Measurements from ENCODE around the gene STRIP1. TPM values are rescaled to one million over a fixed set of nuclear protein-coding genes. Genes with fewer than 3 reads are reported as not detected.

Gene STRIP1
- total RNA-seq, 4 donors from 2014 or later, result 26.2 to 43.5 (median 35.3) TPM

DNA sequence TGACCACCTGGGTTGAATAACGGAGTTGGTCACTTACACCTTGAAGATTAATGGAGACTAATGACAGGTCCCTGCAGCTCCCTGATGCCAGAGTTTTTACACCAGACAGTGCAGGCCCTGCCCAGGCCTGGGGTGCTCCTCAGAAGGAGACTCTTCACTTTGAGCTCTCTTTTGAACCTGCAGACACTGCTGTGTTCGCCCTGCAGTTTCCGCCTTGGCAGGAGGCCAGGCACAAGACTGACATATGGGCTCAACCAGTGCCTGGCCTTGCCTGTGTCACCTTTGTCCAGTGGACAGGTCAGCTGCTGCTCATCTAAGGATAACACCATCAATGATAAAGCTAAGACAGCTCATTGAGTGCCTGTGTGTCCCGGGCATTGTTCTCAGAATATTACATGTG, 5.2 kb downstream of the STRIP1 start:
- Histone ChIP-seq H3K4me3 (no peak overlapping the region), H3K9me3 (no peaks in the 10 kb centered on the region), H3K36me3 (peaks cover 64 to 72% (median 69%) of the 10 kb centered on the region in 4 donors), H3K27me3 (no peaks in the 10 kb centered on the region), H3K27ac (replicated peaks in 1 of 4) (no peak overlapping the region), H3K4me1 (peaks cover 15 to 22% (median 20%) of the 10 kb centered on the region in 4 donors)
- WGBS, result 69% methylated on average over 4 of the region's 4 CpGs
- intact Hi-C loops (cut with DNase I), result no loop called here
- TF ChIP-seq POLR2AphosphoS5 (IDR thresholded peaks at IDR 0.05) (no peak), EP300 (IDR thresholded peaks at IDR 0.05) (no peak), POLR2A (IDR thresholded peaks at IDR 0.05; ENCODE audit: low read depth) (no peak)
- TF ChIP-seq, protein P1, sequence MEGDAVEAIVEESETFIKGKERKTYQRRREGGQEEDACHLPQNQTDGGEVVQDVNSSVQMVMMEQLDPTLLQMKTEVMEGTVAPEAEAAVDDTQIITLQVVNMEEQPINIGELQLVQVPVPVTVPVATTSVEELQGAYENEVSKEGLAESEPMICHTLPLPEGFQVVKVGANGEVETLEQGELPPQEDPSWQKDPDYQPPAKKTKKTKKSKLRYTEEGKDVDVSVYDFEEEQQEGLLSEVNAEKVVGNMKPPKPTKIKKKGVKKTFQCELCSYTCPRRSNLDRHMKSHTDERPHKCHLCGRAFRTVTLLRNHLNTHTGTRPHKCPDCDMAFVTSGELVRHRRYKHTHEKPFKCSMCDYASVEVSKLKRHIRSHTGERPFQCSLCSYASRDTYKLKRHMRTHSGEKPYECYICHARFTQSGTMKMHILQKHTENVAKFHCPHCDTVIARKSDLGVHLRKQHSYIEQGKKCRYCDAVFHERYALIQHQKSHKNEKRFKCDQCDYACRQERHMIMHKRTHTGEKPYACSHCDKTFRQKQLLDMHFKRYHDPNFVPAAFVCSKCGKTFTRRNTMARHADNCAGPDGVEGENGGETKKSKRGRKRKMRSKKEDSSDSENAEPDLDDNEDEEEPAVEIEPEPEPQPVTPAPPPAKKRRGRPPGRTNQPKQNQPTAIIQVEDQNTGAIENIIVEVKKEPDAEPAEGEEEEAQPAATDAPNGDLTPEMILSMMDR (IDR thresholded peaks at IDR 0.05), result no peak
- DNase-seq (ENCODE audit: extremely low spot score), result no peak

GRCh38 chr1:110040548-110040947, 6.1 kb downstream of the STRIP1 start:
- Histone ChIP-seq H3K4me3 (no peak overlapping the region), H3K27ac (replicated peaks in 1 of 4) (no peak overlapping the region), H3K9me3 (no peaks in the 10 kb centered on the region), H3K36me3 (peaks cover 73 to 81% (median 78%) of the 10 kb centered on the region in 4 donors), H3K4me1 (peaks cover 11 to 16% (median 15%) of the 10 kb centered on the region in 4 donors), H3K27me3 (no peaks in the 10 kb centered on the region)
- intact Hi-C loops (cut with DNase I), result no loop called here
- TF ChIP-seq POLR2AphosphoS5 (IDR thresholded peaks at IDR 0.05) (no peak), EP300 (IDR thresholded peaks at IDR 0.05) (no peak)
- WGBS, result 89% methylated on average over 4 of the region's 4 CpGs
- no peak for DNase-seq (ENCODE audit: extremely low spot score)

DNA sequence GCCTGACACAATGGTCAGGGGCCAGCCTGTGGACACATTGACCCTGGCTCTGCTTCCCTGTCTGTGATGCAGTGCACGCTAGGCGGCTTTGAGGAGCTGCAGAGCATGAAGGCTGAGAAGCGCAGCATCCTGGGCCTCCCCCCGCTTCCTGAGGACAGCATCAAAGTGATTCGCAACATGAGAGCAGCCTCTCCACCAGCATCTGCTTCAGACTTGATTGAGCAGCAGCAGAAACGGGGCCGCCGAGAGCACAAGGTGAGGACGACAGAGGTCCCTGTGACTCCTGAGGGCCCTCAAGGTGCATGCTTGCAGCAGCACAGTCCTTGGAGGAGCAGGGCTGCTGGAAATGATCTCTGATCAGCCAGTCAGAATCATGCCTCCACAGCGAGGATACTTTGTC, 8.6 kb downstream of the STRIP1 start:
- intact Hi-C loops (cut with DNase I), result no loop called here
- peaks cover 90 to 100% (median 99%) of the 10 kb centered on the region in 4 donors for H3K36me3 ChIP-seq

DNA sequence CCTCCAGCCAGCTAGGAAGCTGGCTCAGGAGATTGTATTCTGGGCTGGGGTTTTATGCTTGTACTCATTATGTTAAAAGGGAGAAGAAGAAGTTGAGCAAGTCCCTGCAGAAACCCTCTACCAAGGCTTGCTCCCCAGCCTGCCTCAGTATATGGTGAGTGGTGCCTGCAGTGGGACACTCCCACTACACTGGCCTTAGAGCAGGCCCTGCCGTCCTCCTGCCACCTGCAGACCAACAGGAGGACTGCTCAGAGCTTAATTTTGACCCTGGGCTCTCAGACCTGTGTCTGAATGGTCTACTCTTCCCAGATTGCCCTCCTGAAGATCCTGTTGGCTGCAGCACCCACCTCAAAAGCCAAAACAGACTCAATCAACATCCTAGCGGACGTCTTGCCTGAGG, 13.0 kb downstream of the STRIP1 start:
- WGBS, result 92% methylated on average over 2 of the region's 3 CpGs
- TF ChIP-seq EP300 (IDR thresholded peaks at IDR 0.05) (no peak), POLR2A (IDR thresholded peaks at IDR 0.05; ENCODE audit: low read depth) (no peak), POLR2AphosphoS5 (IDR thresholded peaks at IDR 0.05) (no peak)
- TF ChIP-seq, protein P1 (IDR thresholded peaks at IDR 0.05), result no peak

More for the DNA sequence above, 8.6 kb downstream of the STRIP1 start:
- Histone ChIP-seq H3K4me3 (no peak overlapping the region), H3K9me3 (no peaks in the 10 kb centered on the region), H3K4me1 (no peaks in the 10 kb centered on the region), H3K27me3 (no peaks in the 10 kb centered on the region), H3K27ac (replicated peaks in 1 of 4) (no peak overlapping the region)
- TF ChIP-seq POLR2A (IDR thresholded peaks at IDR 0.05; ENCODE audit: low read depth) (no peak), EP300 (IDR thresholded peaks at IDR 0.05) (no peak), POLR2AphosphoS5 (IDR thresholded peaks at IDR 0.05) (no peak)
- TF ChIP-seq, protein P1 (IDR thresholded peaks at IDR 0.05), result no peak
- DNase-seq (ENCODE audit: extremely low spot score), result no peak
- WGBS, result 93% methylated on average over 10 of the region's 10 CpGs

GRCh38 chr1:110048240-110048639, 13.8 kb downstream of the STRIP1 start:
- Histone ChIP-seq H3K4me1 (peaks cover 18 to 28% (median 24%) of the 10 kb centered on the region in 4 donors), H3K27ac (replicated peaks in 1 of 4) (no peak overlapping the region), H3K36me3 (peaks cover 58 to 100% (median 98%) of the 10 kb centered on the region in 4 donors), H3K9me3 (no peaks in the 10 kb centered on the region), H3K27me3 (no peaks in the 10 kb centered on the region), H3K4me3 (no peak overlapping the region)
- TF ChIP-seq EP300 (IDR thresholded peaks at IDR 0.05), result no peak
- TF ChIP-seq, protein P1 (IDR thresholded peaks at IDR 0.05), result no peak
- no peak for TF ChIP-seq POLR2A (IDR thresholded peaks at IDR 0.05; ENCODE audit: low read depth)
- TF ChIP-seq POLR2AphosphoS5 (IDR thresholded peaks at IDR 0.05), result no peak
- 93% methylated on average over 5 of the region's 5 CpGs for WGBS
- intact Hi-C loops (cut with DNase I), result no loop called here
- no peak for DNase-seq (ENCODE audit: extremely low spot score)

More for the DNA sequence above, 13.0 kb downstream of the STRIP1 start:
- no peak overlapping the region for H3K27ac ChIP-seq (replicated peaks in 1 of 4)
- peaks cover 59 to 100% (median 98%) of the 10 kb centered on the region in 4 donors for H3K36me3 ChIP-seq
- no peaks in the 10 kb centered on the region for H3K27me3 ChIP-seq
- H3K4me3 ChIP-seq, result no peak overlapping the region
- H3K9me3 ChIP-seq, result no peaks in the 10 kb centered on the region
- intact Hi-C loops (cut with DNase I), result no loop called here
- DNase-seq (ENCODE audit: extremely low spot score), result no peak
- H3K4me1 ChIP-seq, result peaks cover 18 to 28% (median 24%) of the 10 kb centered on the region in 4 donors
